SU-DHL-6 (cell line): ENCODE measurements around the gene TBC1D5.

Experiments used
- H2AFZ ChIP-seq: fragments of 200-600 bp; sonication (generic); 2 replicates; pipeline ENCODE4 v1.6.1; 2014; ENCODE audit warnings: low read depth, mild to moderate bottlenecking, moderate library complexity, mixed read lengths, antibody characterized with exemption, low read length; ENCODE audit not compliant: severe bottlenecking
- H3F3A ChIP-seq: fragments of 200-600 bp; shearing (Covaris generic); 2 replicates; pipeline ENCODE4 v1.6.0; 2016; ENCODE audit warnings: antibody characterized with exemption, mild to moderate bottlenecking; ENCODE audit not compliant: insufficient read depth
- H3K27ac ChIP-seq: fragments of 200-600 bp; sonication (generic); 2 replicates; pipeline ENCODE4 v1.5.1; 2016; ENCODE audit warnings: low read depth, mild to moderate bottlenecking, low read length, moderate library complexity, mixed read lengths
- H3K27me3 ChIP-seq: fragments of 200-600 bp; sonication (generic), shearing (Covaris generic); 2 replicates; pipeline ENCODE4 v1.6.0; 2014; ENCODE audit warnings: mild to moderate bottlenecking, low read length
- H3K36me3 ChIP-seq: fragments of 200-600 bp; sonication (generic); 2 replicates; pipeline ENCODE4 v1.6.1; 2014; ENCODE audit warnings: mild to moderate bottlenecking, low read length, mixed read lengths
- H3K4me2 ChIP-seq: fragments of 300-600, 200-600 bp; shearing (Covaris generic), sonication (generic); 2 replicates; pipeline ENCODE4 v1.6.0; 2014; ENCODE audit warnings: low read length, low read depth, mild to moderate bottlenecking; ENCODE audit not compliant: poor library complexity, severe bottlenecking
- H3K4me3 ChIP-seq: fragments of 200-600 bp; sonication (generic); 2 replicates; pipeline ENCODE4 v1.5.1; 2014; ENCODE audit warnings: antibody characterized with exemption, low read length, mild to moderate bottlenecking, mixed read lengths; ENCODE audit not compliant: insufficient read depth, poor library complexity, severe bottlenecking
- H3K79me2 ChIP-seq: fragments of 200-600 bp; sonication (generic); 2 replicates; pipeline ENCODE4 v1.6.1; 2014; ENCODE audit warnings: mild to moderate bottlenecking, low read length, moderate library complexity; ENCODE audit not compliant: insufficient read depth
- H3K9ac ChIP-seq: fragments of 200-600 bp; sonication (generic); 2 replicates; pipeline ENCODE4 v1.7.0; 2014; ENCODE audit warnings: mild to moderate bottlenecking, low read length
- H3K9me2 ChIP-seq: fragments of 200-600 bp; sonication (generic); replicated peaks from 2 replicates; pipeline ENCODE4 v1.6.1; 2014; ENCODE audit warnings: low read length; ENCODE audit not compliant: insufficient read depth
- H3K9me3 ChIP-seq: fragments of 200-600 bp; sonication (generic); 2 replicates; pipeline ENCODE4 v1.6.1; 2014; ENCODE audit warnings: low read length, mixed read lengths; ENCODE audit not compliant: insufficient read depth
- H4K20me1 ChIP-seq: fragments of 200-600 bp; sonication (generic); 2 replicates; pipeline ENCODE4 v1.6.1; 2014; ENCODE audit warnings: low read depth, mild to moderate bottlenecking, antibody characterized with exemption, low read length, moderate library complexity, mixed read lengths
- CTCF ChIP-seq: fragments of 200-600 bp; sonication (generic); IDR thresholded peaks from one replicate; pipeline ENCODE4 v1.5.1; 2017; ENCODE audit warnings: antibody characterized with exemption, mild to moderate bottlenecking, low read length, moderate library complexity; ENCODE audit not compliant: insufficient read depth, poor library complexity, severe bottlenecking
- EZH2phosphoT487 ChIP-seq: fragments of 200-600 bp; sonication (generic), shearing (Covaris generic); conservative IDR thresholded peaks from 2 replicates; pipeline ENCODE4 v1.6.1; 2018; ENCODE audit warnings: mild to moderate bottlenecking, antibody characterized with exemption, low read length, moderate library complexity, mixed read lengths

The TBC1D5 gene

GRCh38 chr3:17195856-17196604, 546.4 kb downstream of the TBC1D5 start:
- peak overlapping the region; percentile 28 for H3K4me2 ChIP-seq
- H3K36me3 ChIP-seq, result no peaks in the 10 kb centered on the region
- no peak overlapping the region for H2AFZ ChIP-seq
- H3K79me2 ChIP-seq, result no peaks in the 10 kb centered on the region
- H3K9me2 ChIP-seq, result no peaks in the 10 kb centered on the region
- H3K27ac ChIP-seq, result peak overlapping the region; percentile 37
- no peak overlapping the region for H3K4me3 ChIP-seq
- H3F3A ChIP-seq, result no peaks in the 10 kb centered on the region
- H3K9me3 ChIP-seq, result no peaks in the 10 kb centered on the region
- H3K9ac ChIP-seq, result no peak overlapping the region
- H3K27me3 ChIP-seq, result no peaks in the 10 kb centered on the region
- no peaks in the 10 kb centered on the region for H4K20me1 ChIP-seq
- TF ChIP-seq EZH2phosphoT487, result no peak
- TF ChIP-seq CTCF, result peak; percentile 27

GRCh38 chr3:17195192-17195611, 547.2 kb downstream of the TBC1D5 start:
- Histone ChIP-seq H3K27me3 (no peaks in the 10 kb centered on the region), H3K4me3 (no peak overlapping the region), H3K36me3 (no peaks in the 10 kb centered on the region), H3K27ac (peak overlapping the region; percentile 37), H3F3A (no peaks in the 10 kb centered on the region), H3K9me2 (no peaks in the 10 kb centered on the region), H3K9me3 (no peaks in the 10 kb centered on the region), H3K4me2 (peak overlapping the region; percentile 28), H4K20me1 (no peaks in the 10 kb centered on the region), H2AFZ (no peak overlapping the region), H3K9ac (no peak overlapping the region; the same call in 1 of the 2 replicates), H3K79me2 (no peaks in the 10 kb centered on the region)
- TF ChIP-seq EZH2phosphoT487, result no peak
- TF ChIP-seq CTCF, result no peak

GRCh38 chr3:17194116-17194515, 548.3 kb downstream of the TBC1D5 start:
- Histone ChIP-seq H3K79me2 (no peaks in the 10 kb centered on the region), H4K20me1 (no peaks in the 10 kb centered on the region), H3K36me3 (no peaks in the 10 kb centered on the region), H3K9ac (no peak overlapping the region), H3K9me2 (no peaks in the 10 kb centered on the region), H3F3A (no peaks in the 10 kb centered on the region), H3K27ac (no peak overlapping the region), H3K27me3 (no peaks in the 10 kb centered on the region), H3K4me3 (no peak overlapping the region), H3K9me3 (no peaks in the 10 kb centered on the region), H3K4me2 (no peak overlapping the region), H2AFZ (no peak overlapping the region)
- TF ChIP-seq EZH2phosphoT487 (no peak), CTCF (no peak)
